Amniotic stem cell (primary cell): ENCODE measurements around the gene ISCU.
"Not testable (repeated sequence)": the region's sequence is repeated elsewhere in the genome, so short reads cannot be mapped to it uniquely, and the experiment has no call there.

Experiments used
- DNase-seq: peaks from one replicate; lab custom pipeline; 2025; lab: John Stamatoyannopoulos, UW

Gene ISCU

GRCh38 chr12:108618079-108618952 is 55.9 kb downstream of the ISCU start:
- DNase-seq, result peak; percentile 53

GRCh38 chr12:108618953-108619274 is 56.5 kb downstream of the ISCU start:
- not testable (repeated sequence) for DNase-seq
